ENCODE data around the gene RPRM.

RPRM gene

GRCh38 chr2:153499439-153499838, 20.9 kb upstream of the RPRM start:
- H3K27me3 ChIP-seq (replicated peaks) = no peaks in the 10 kb centered on the region
- H3K27ac ChIP-seq = no peak overlapping the region
- no peak for DNase-seq
- H3K36me3 ChIP-seq (replicated peaks) = no peaks in the 10 kb centered on the region
- TF ChIP-seq CTCF (IDR thresholded peaks at IDR 0.05; ENCODE audit: low read depth, low read length, missing control alignments) = no peak
- no peak overlapping the region for H3K4me3 ChIP-seq (ENCODE audit: low read depth, low read length)
- in situ Hi-C loops (cut with HindIII; ENCODE audit: low pct_ligation_motif_present, low sequenced_read_pairs) = no loop called here

- Histone ChIP-seq H3K27me3 (replicated peaks) (no peaks in the 10 kb centered on the region), H3K27ac (no peak overlapping the region), H3K4me3 (ENCODE audit: low read depth, low read length) (no peak overlapping the region), H3K36me3 (replicated peaks) (no peaks in the 10 kb centered on the region)
- no peak for DNase-seq
- TF ChIP-seq CTCF (IDR thresholded peaks at IDR 0.05; ENCODE audit: low read depth, low read length, missing control alignments) = no peak
- in situ Hi-C loops (cut with HindIII; ENCODE audit: low pct_ligation_motif_present, low sequenced_read_pairs) = no loop called here
Observed at GRCh38 chr2:153497938-153498629, 19.5 kb upstream of the RPRM start.

- in situ Hi-C loops (cut with HindIII; ENCODE audit: low pct_ligation_motif_present, low sequenced_read_pairs) = no loop called here
- H3K4me3 ChIP-seq (ENCODE audit: low read depth, low read length) = no peak overlapping the region
- H3K36me3 ChIP-seq (replicated peaks) = no peaks in the 10 kb centered on the region
- no peak for DNase-seq
- no peak overlapping the region for H3K27ac ChIP-seq
- TF ChIP-seq CTCF (IDR thresholded peaks at IDR 0.05; ENCODE audit: low read depth, low read length, missing control alignments) = no peak
- H3K27me3 ChIP-seq (replicated peaks) = no peaks in the 10 kb centered on the region
Observed at GRCh38 chr2:153495725-153496124, 17.2 kb upstream of the RPRM start.

- in situ Hi-C loops (cut with HindIII; ENCODE audit: low pct_ligation_motif_present, low sequenced_read_pairs) = no loop called here
- Histone ChIP-seq H3K27ac (no peak overlapping the region), H3K36me3 (replicated peaks) (no peaks in the 10 kb centered on the region), H3K27me3 (replicated peaks) (no peaks in the 10 kb centered on the region), H3K4me3 (ENCODE audit: low read depth, low read length) (no peak overlapping the region)
- no peak for TF ChIP-seq CTCF (IDR thresholded peaks at IDR 0.05; ENCODE audit: low read depth, low read length, missing control alignments)
- no peak for DNase-seq
Observed at GRCh38 chr2:153488072-153488471, 9.5 kb upstream of the RPRM start.

GRCh38 chr2:153487448-153487847, 8.9 kb upstream of the RPRM start:
- no peak for DNase-seq
- in situ Hi-C loops (cut with HindIII; ENCODE audit: low pct_ligation_motif_present, low sequenced_read_pairs) = no loop called here
- TF ChIP-seq CTCF (IDR thresholded peaks at IDR 0.05; ENCODE audit: low read depth, low read length, missing control alignments) = no peak
- Histone ChIP-seq H3K36me3 (replicated peaks) (no peaks in the 10 kb centered on the region), H3K27me3 (replicated peaks) (no peaks in the 10 kb centered on the region), H3K27ac (no peak overlapping the region), H3K4me3 (ENCODE audit: low read depth, low read length) (no peak overlapping the region)

- in situ Hi-C loops (cut with HindIII; ENCODE audit: low pct_ligation_motif_present, low sequenced_read_pairs) = no loop called here
Observed at GRCh38 chr2:153479573-153479972, 1.0 kb upstream of the RPRM start.

More at GRCh38 chr2:153479573-153479972, 1.0 kb upstream of the RPRM start:
- H3K27me3 ChIP-seq (replicated peaks) = peaks cover 21% of the 10 kb centered on the region
- TF ChIP-seq CTCF (IDR thresholded peaks at IDR 0.05; ENCODE audit: low read depth, low read length, missing control alignments) = no peak
- H3K4me3 ChIP-seq (ENCODE audit: low read depth, low read length) = no peak overlapping the region
- DNase-seq = no peak
- no peaks in the 10 kb centered on the region for H3K36me3 ChIP-seq (replicated peaks)
- H3K27ac ChIP-seq = no peak overlapping the region
